GM12872 (cell line): ENCODE results near the gene RCSD1.

Experiments used
- CTCF ChIP-seq: IDR thresholded peaks from 3 replicates; pipeline ENCODE4 v1.5.1; 2011; ENCODE audit warnings: low read depth, mild to moderate bottlenecking, low read length, moderate library complexity; ENCODE audit not compliant: insufficient read depth

The RCSD1 gene

GRCh38 chr1:167748906-167749305 lies 118.9 kb downstream of the RCSD1 start:
- no peak for TF ChIP-seq CTCF

GRCh38 chr1:167749741-167750140 lies 119.7 kb downstream of the RCSD1 start:
- no peak for TF ChIP-seq CTCF

GRCh38 chr1:167750641-167751040 lies 120.6 kb downstream of the RCSD1 start:
- TF ChIP-seq CTCF: no peak

GRCh38 chr1:167751676-167752075 lies 121.6 kb downstream of the RCSD1 start:
- no peak for TF ChIP-seq CTCF

- TF ChIP-seq CTCF: no peak
These were observed 122.4 kb downstream of the RCSD1 start for GRCh38 chr1:167752219-167752985.

GRCh38 chr1:167755654-167756053 lies 125.6 kb downstream of the RCSD1 start:
- no peak for TF ChIP-seq CTCF
